Astrocyte (in vitro differentiated cells and primary cell): ENCODE measurements around the gene STUM.

Experiments
- EZH2 ChIP-seq: IDR thresholded peaks from 2 replicates; pipeline ENCODE4 v1.6.1; 2012; ENCODE audit warnings: mild to moderate bottlenecking, low read length, inconsistent platforms; ENCODE audit not compliant: insufficient read depth
- TF ChIP-seq, protein P1 (sequence below): IDR thresholded peaks from 2 replicates; pipeline ENCODE4 v1.5.1; 2011; ENCODE audit warnings: low read depth, mild to moderate bottlenecking, inconsistent platforms, low read length, moderate library complexity; ENCODE audit not compliant: insufficient read depth

- TF ChIP-seq EZH2, result no peak
- TF ChIP-seq, protein P1, sequence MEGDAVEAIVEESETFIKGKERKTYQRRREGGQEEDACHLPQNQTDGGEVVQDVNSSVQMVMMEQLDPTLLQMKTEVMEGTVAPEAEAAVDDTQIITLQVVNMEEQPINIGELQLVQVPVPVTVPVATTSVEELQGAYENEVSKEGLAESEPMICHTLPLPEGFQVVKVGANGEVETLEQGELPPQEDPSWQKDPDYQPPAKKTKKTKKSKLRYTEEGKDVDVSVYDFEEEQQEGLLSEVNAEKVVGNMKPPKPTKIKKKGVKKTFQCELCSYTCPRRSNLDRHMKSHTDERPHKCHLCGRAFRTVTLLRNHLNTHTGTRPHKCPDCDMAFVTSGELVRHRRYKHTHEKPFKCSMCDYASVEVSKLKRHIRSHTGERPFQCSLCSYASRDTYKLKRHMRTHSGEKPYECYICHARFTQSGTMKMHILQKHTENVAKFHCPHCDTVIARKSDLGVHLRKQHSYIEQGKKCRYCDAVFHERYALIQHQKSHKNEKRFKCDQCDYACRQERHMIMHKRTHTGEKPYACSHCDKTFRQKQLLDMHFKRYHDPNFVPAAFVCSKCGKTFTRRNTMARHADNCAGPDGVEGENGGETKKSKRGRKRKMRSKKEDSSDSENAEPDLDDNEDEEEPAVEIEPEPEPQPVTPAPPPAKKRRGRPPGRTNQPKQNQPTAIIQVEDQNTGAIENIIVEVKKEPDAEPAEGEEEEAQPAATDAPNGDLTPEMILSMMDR, result no peak
Measured at GRCh38 chr1:226560243-226560642, 11.7 kb downstream of the STUM start.
